Fibroblast of lung (primary cell): Measurements from ENCODE around the gene MICAL3.

Experiments used
- CTCF ChIP-seq, 2 donors: IDR thresholded peaks in 1 of 2; conservative IDR thresholded peaks in 1 of 2; 1 replicate in 1 of 2; 2 replicates in 1 of 2; pipeline ENCODE4 v1.5.1; 2011 to 2012; ENCODE audit warnings: low read length in 2 of 2, control low read depth in 1 of 2, inconsistent platforms in 1 of 2, low read depth in 1 of 2, mild to moderate bottlenecking in 1 of 2
- EZH2 ChIP-seq: IDR thresholded peaks from 2 replicates; pipeline ENCODE4 v1.5.1; 2012; ENCODE audit warnings: low read length, control low read depth, mild to moderate bottlenecking; ENCODE audit errors: missing control alignments

GRCh38 chr22:17774926-17775685 lies 249.3 kb downstream of the MICAL3 start:
- TF ChIP-seq CTCF (conservative IDR thresholded peaks at IDR 0.05 in 1 of 2, IDR thresholded peaks at IDR 0.05 in 1 of 2; ENCODE audit: low read depth in 1 of 2, low read length in 2 of 2) = no peak
- TF ChIP-seq EZH2 = no peak
